Endothelial cell of umbilical vein (primary cell): ENCODE measurements around the gene VPS8. TPM values are rescaled to one million over a fixed set of nuclear protein-coding genes. Genes with fewer than 3 reads are reported as not detected.

ENCODE experiments used
- BruUV-seq: library from RNA; stranded (reverse); fragments of 400-500 nt; replicated peaks from 2 replicates; lab custom pipeline; 2021; lab: Mats Ljungman, UMichigan
- CTCF ChIA-PET: fragments of 300-600, 350-600 bp; sonication (Branson Sonifier 250); formaldehyde crosslinking; loops from one replicate; lab custom pipeline; 2021; ENCODE audit warnings: antibody characterized with exemption, inconsistent platforms; lab: Charles Lee
- POLR2A ChIA-PET: fragments of 300-600, 350-600 bp; sonication (Branson Sonifier 250); formaldehyde crosslinking; loops from one replicate; lab custom pipeline; 2021; ENCODE audit warnings: antibody characterized with exemption, inconsistent platforms; lab: Charles Lee
- DNase-seq: peaks from one replicate; pipeline ENCODE4 v3.0.0-alpha.2; 2011; ENCODE audit warnings: low read depth, low spot score
- FAIRE-seq: peaks from 2 replicates; lab custom pipeline; 2011; peaks lifted over from hg19 to GRCh38; lab: Jason Lieb, UNC
- H2AFZ ChIP-seq: 2 replicates; pipeline ENCODE4 v1.6.0; 2012; ENCODE audit warnings: low read depth, low read length, control low read depth, inconsistent platforms
- H3K27ac ChIP-seq: 2 replicates; pipeline ENCODE4 v1.5.1; 2011; ENCODE audit warnings: low read depth, mild to moderate bottlenecking, control low read depth, low read length, moderate library complexity; ENCODE audit not compliant: insufficient read depth
- H3K27me3 ChIP-seq, 2 experiments: 2 replicates each; pipeline versions ENCODE4 v1.6.0 to v1.6.1; 2011; ENCODE audit warnings: low read length in 2 of 2, mixed read lengths in 1 of 2; ENCODE audit not compliant: control insufficient read depth in 2 of 2, insufficient read depth in 2 of 2
- H3K36me3 ChIP-seq, 2 experiments: 2 replicates in 1 of 2; 3 replicates in 1 of 2; pipeline ENCODE4 v1.5.1; 2011; ENCODE audit warnings: low read length in 2 of 2, mild to moderate bottlenecking in 1 of 2, moderate library complexity in 1 of 2; ENCODE audit not compliant: control insufficient read depth in 2 of 2, insufficient read depth in 2 of 2; ENCODE audit errors: extremely low read depth in 1 of 2
- H3K4me1 ChIP-seq: 3 replicates; pipeline ENCODE4 v1.5.1; 2011; ENCODE audit warnings: mild to moderate bottlenecking, low read length; ENCODE audit not compliant: control insufficient read depth, insufficient read depth; ENCODE audit errors: extremely low read depth
- H3K4me2 ChIP-seq: 2 replicates; pipeline ENCODE4 v1.6.1; 2011; ENCODE audit warnings: low read length, control low read depth, mixed read lengths; ENCODE audit not compliant: insufficient read depth
- H3K4me3 ChIP-seq, 3 experiments: fragments of 200-600 bp in 1 of 3; sonication (generic), shearing (Covaris generic) in 1 of 3; replicated peaks in 1 of 3; 2 replicates each; pipeline ENCODE4 v1.5.1; 2011 to 2016; ENCODE audit warnings: control low read depth in 3 of 3, low read length in 3 of 3, mild to moderate bottlenecking in 2 of 3, inconsistent platforms in 1 of 3, low read depth in 1 of 3, moderate library complexity in 1 of 3; ENCODE audit not compliant: insufficient read depth in 1 of 3
- H3K79me2 ChIP-seq: 2 replicates; pipeline ENCODE4 v1.6.0; 2012; ENCODE audit warnings: low read length, inconsistent platforms; ENCODE audit not compliant: control insufficient read depth, insufficient read depth
- H3K9ac ChIP-seq: replicated peaks from 2 replicates; pipeline ENCODE3; 2011; ENCODE audit warnings: low read length, control low read depth; ENCODE audit not compliant: insufficient read depth; ENCODE audit errors: extremely low read depth
- H3K9me1 ChIP-seq: replicated peaks from 3 replicates; pipeline ENCODE4 v1.6.0; 2011; ENCODE audit warnings: mild to moderate bottlenecking, low read length; ENCODE audit not compliant: control insufficient read depth, insufficient read depth; ENCODE audit errors: extremely low read depth
- H3K9me3 ChIP-seq: replicated peaks from 2 replicates; pipeline ENCODE4 v1.5.1; 2012; ENCODE audit warnings: low read length, inconsistent platforms; ENCODE audit not compliant: control insufficient read depth, insufficient read depth
- H4K20me1 ChIP-seq: replicated peaks from 2 replicates; pipeline ENCODE3; 2011; ENCODE audit warnings: mild to moderate bottlenecking, low read length; ENCODE audit not compliant: control insufficient read depth, insufficient read depth; ENCODE audit errors: extremely low read depth
- EZH2 ChIP-seq: IDR thresholded peaks from 2 replicates; pipeline ENCODE4 v1.6.1; 2012; ENCODE audit warnings: borderline replicate concordance, low read depth, mild to moderate bottlenecking, moderate library complexity, low read length, inconsistent platforms; ENCODE audit not compliant: severe bottlenecking
- FOS ChIP-seq: IDR thresholded peaks from 2 replicates; pipeline ENCODE4 v1.6.1; 2011; ENCODE audit warnings: mild to moderate bottlenecking, low read length, moderate library complexity, borderline replicate concordance; ENCODE audit not compliant: insufficient read depth
- GATA2 ChIP-seq: IDR thresholded peaks from 2 replicates; pipeline ENCODE4 v1.7.0; 2011; ENCODE audit warnings: low read depth, mild to moderate bottlenecking, moderate library complexity, mixed read lengths, low read length; ENCODE audit not compliant: insufficient read length, insufficient read depth
- JUN ChIP-seq: IDR thresholded peaks from 2 replicates; pipeline ENCODE4 v1.6.1; 2011; ENCODE audit warnings: borderline replicate concordance, low read depth; ENCODE audit not compliant: insufficient read length, insufficient read depth
- MAX ChIP-seq: IDR thresholded peaks from 2 replicates; pipeline ENCODE4 v1.6.1; 2011; ENCODE audit not compliant: insufficient read depth, insufficient read length
- MYC ChIP-seq: IDR thresholded peaks from one replicate; pipeline ENCODE4 v1.6.1; 2011; ENCODE audit warnings: mild to moderate bottlenecking, low read depth, low read length
- POLR2A ChIP-seq: IDR thresholded peaks from 2 replicates; pipeline ENCODE4 v1.6.1; 2012; ENCODE audit warnings: low read depth, mild to moderate bottlenecking, control low read depth, low read length
- POLR2AphosphoS5 ChIP-seq: IDR thresholded peaks from 2 replicates; pipeline ENCODE4 v1.6.1; 2012; ENCODE audit warnings: low read depth, mild to moderate bottlenecking, control low read depth, low read length, moderate library complexity; ENCODE audit not compliant: insufficient read depth
- dilution Hi-C: fragments of 300-500 bp; cut with MboI; formaldehyde crosslinking; loops from one replicate; pipeline ENCODE4 v1.15.0; 2019; ENCODE audit warnings: low sequenced_read_pairs; ENCODE audit not compliant: extremely low pct_ligation_motif_present
- intact Hi-C: fragments of 100-400 bp; cut with micrococcal nuclease; formaldehyde crosslinking; loops from one replicate; pipeline ENCODE4 v1.10.0; 2022
- polyA plus RNA-seq, 4 experiments: library from polyadenylated mRNA; depleted of rRNA in 3 of 4; stranded (reverse) in 3 of 4; unstranded in 1 of 4; fragments of >200 nt; gene quantifications; 2 replicates each; pipeline versions ENCODE4 v1.2.1 to v1.2.3, GENCODE V29; 2011 to 2012; ENCODE audit warnings: missing spikeins in 1 of 4
- total RNA-seq: library from RNA; stranded (reverse); gene quantifications from 2 replicates; pipeline ENCODE4 v1.2.3, GENCODE V29; 2021
- TF ChIP-seq, protein P1 (sequence below), 2 donors: IDR thresholded peaks; 1 replicate in 1 of 2; 2 replicates in 1 of 2; pipeline ENCODE4 v1.5.1; 2011; ENCODE audit warnings: low read length in 2 of 2, mild to moderate bottlenecking in 2 of 2, moderate library complexity in 2 of 2, control low read depth in 1 of 2, inconsistent platforms in 1 of 2, low read depth in 1 of 2; ENCODE audit not compliant: insufficient read depth in 1 of 2; ENCODE audit errors: extremely low read depth in 1 of 2

VPS8 gene
- total and polyA plus RNA-seq, 2 donors (not counting 3 experiments of a cell fraction or from before 2014, with no cell fraction given), result 13.7 to 51.6 TPM

DNA sequence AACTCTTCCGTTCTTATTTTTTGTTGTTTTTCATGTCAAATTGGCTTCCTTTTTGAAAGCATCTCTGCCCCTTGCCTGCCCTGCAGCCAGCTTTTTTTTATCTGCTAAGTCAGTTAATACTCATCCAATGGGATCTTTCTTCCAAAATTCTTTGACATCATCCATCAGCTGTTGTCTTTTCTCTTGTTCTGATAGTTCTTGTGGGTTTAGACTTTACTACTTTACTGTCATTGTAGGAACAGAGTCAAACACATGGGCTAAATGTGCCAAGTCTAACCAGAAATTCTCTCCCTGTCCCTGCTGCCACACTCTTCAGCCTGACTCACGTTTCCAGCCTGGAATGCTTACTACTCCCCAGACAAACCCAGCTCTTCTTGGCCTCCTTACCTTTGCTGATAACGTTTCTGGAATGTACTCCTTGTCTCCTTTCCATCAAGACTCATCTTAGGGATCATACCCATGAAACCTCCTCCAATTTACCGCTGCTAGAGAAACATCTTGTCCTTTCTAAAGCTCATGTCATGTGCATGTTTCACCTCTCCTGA lies 10.7 kb upstream of the VPS8 start:
- no peak for DNase-seq
- ChIA-PET POLR2A (interaction anchor here (0.7 kb wide), 1 partner anchor 29 kb away, joined by 8 read pairs; no protein-coding TSS in a partner anchor), CTCF (interaction anchor here (0.9 to 4.2 kb wide), 6 partner anchors 10 to 74 kb away, joined by 3 to 27 read pairs (median 4); no protein-coding TSS in a partner anchor)
- H3K9ac ChIP-seq, result no peak overlapping the region
- intact Hi-C loops, result no loop called here
- H3K27ac ChIP-seq, result no peak overlapping the region
- H3K4me3 ChIP-seq, result no peak overlapping the region
- H3K36me3 ChIP-seq, result no peaks in the 10 kb centered on the region
- no peaks in the 10 kb centered on the region for H4K20me1 ChIP-seq
- BruUV-seq, result no TSS peak
- H3K4me1 ChIP-seq, result no peaks in the 10 kb centered on the region
- TF ChIP-seq, protein P1, sequence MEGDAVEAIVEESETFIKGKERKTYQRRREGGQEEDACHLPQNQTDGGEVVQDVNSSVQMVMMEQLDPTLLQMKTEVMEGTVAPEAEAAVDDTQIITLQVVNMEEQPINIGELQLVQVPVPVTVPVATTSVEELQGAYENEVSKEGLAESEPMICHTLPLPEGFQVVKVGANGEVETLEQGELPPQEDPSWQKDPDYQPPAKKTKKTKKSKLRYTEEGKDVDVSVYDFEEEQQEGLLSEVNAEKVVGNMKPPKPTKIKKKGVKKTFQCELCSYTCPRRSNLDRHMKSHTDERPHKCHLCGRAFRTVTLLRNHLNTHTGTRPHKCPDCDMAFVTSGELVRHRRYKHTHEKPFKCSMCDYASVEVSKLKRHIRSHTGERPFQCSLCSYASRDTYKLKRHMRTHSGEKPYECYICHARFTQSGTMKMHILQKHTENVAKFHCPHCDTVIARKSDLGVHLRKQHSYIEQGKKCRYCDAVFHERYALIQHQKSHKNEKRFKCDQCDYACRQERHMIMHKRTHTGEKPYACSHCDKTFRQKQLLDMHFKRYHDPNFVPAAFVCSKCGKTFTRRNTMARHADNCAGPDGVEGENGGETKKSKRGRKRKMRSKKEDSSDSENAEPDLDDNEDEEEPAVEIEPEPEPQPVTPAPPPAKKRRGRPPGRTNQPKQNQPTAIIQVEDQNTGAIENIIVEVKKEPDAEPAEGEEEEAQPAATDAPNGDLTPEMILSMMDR (IDR thresholded peaks at IDR 0.05; ENCODE audit: extremely low read depth in 1 of 2, insufficient read depth in 1 of 2, low read depth in 1 of 2, low read length in 2 of 2), result no peak
- TF ChIP-seq JUN, result no peak
- no peak for TF ChIP-seq MAX
- no peak for TF ChIP-seq GATA2
- TF ChIP-seq POLR2A, result no peak
- no peak for TF ChIP-seq MYC
- no peak for TF ChIP-seq EZH2
- no peak for TF ChIP-seq FOS
- TF ChIP-seq POLR2AphosphoS5, result no peak
- dilution Hi-C loops, result no loop called here
- no peak overlapping the region for H3K4me2 ChIP-seq
- FAIRE-seq, result no peak
- peaks cover 18 to 29% of the 10 kb centered on the region in 2 experiments for H3K27me3 ChIP-seq
- H3K9me1 ChIP-seq, result no peaks in the 10 kb centered on the region
- H2AFZ ChIP-seq, result no peak overlapping the region
- H3K9me3 ChIP-seq, result no peaks in the 10 kb centered on the region
- H3K79me2 ChIP-seq, result no peaks in the 10 kb centered on the region
